Measurements from ENCODE around the gene ABHD5. TPM values are rescaled to one million over a fixed set of nuclear protein-coding genes. Genes with fewer than 3 reads are reported as not detected.

ABHD5 gene
- total and polyA plus RNA-seq, 2 of the 13 experiments (the other 11 are each of a cell fraction or from before 2014, with no cell fraction given), result 4.5 to 13.3 TPM

DNA sequence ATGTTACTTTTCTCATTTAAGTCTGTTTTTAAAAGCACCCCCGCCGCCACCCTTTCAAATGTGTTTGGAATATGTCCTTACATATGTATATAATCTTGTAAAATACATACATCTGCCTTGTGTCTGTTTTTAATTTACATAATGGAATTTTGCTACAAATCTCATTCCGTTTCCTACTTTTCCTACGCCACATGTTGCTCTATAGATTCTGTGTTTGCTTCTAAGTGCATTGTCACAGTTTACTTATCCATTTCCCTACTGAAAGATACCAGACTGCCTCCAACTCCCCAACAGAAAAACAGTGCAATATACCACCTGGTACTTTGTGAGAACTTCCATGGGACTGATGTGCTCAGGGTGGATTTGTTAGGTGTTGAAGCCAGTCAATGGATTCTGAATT lies 70.2 kb downstream of the ABHD5 start:
- Histone ChIP-seq H3K4me1 (ENCODE audit: insufficient read depth, low read length) (peaks cover 19% of the 10 kb centered on the region; the same call in 1 of the 2 replicates), H3K27me3 (ENCODE audit: control insufficient read depth in 1 of 2, insufficient read depth in 2 of 2, low read length in 2 of 2) (no peaks in the 10 kb centered on the region), H3K36me3 (replicated peaks in 1 of 2; ENCODE audit: control insufficient read depth in 1 of 2, insufficient read depth in 2 of 2, low read length in 2 of 2) (no peaks in the 10 kb centered on the region), H2AFZ (ENCODE audit: low read length) (no peak overlapping the region), H3K27ac (ENCODE audit: extremely low read length, insufficient read depth, low read length) (no peak overlapping the region), H4K20me1 (ENCODE audit: insufficient read depth, low read length) (no peaks in the 10 kb centered on the region), H3K4me3 (replicated peaks in 1 of 3; ENCODE audit: insufficient read depth in 1 of 3, low read depth in 2 of 3, low read length in 3 of 3) (no peak overlapping the region), H3K79me2 (ENCODE audit: insufficient read depth, low read length) (no peaks in the 10 kb centered on the region), H3K4me2 (ENCODE audit: low read depth, low read length) (no peak overlapping the region), H3K9me3 (ENCODE audit: low read length) (no peaks in the 10 kb centered on the region), H3K9ac (ENCODE audit: insufficient read depth, low read depth, low read length) (no peak overlapping the region)
- in situ Hi-C loops (cut with HindIII; ENCODE audit: extremely low pct_ligation_motif_present, low pct_unique_long_range_greater_than_20kb) (no loop called here), intact Hi-C loops (cut with micrococcal nuclease; ENCODE audit: unreplicated experiment) (no loop called here)
- ChIA-PET CTCF (ENCODE audit: low intra/inter-chr PET ratio, low total read pairs) (no interaction called here), POLR2A (no interaction called here)
- no TSS peak for BruUV-seq (replicated peaks)
- FAIRE-seq, result no peak
- no peak for TF ChIP-seq ZNF274 (CRISPR knock-in tag; IDR thresholded peaks at IDR 0.05)
- TF ChIP-seq EZH2 (conservative IDR thresholded peaks at IDR 0.05; ENCODE audit: low read depth, low read length), result no peak
- no peak for TF ChIP-seq MYNN (CRISPR knock-in tag; IDR thresholded peaks at IDR 0.05; ENCODE audit: low read depth)
- TF ChIP-seq, protein P1, sequence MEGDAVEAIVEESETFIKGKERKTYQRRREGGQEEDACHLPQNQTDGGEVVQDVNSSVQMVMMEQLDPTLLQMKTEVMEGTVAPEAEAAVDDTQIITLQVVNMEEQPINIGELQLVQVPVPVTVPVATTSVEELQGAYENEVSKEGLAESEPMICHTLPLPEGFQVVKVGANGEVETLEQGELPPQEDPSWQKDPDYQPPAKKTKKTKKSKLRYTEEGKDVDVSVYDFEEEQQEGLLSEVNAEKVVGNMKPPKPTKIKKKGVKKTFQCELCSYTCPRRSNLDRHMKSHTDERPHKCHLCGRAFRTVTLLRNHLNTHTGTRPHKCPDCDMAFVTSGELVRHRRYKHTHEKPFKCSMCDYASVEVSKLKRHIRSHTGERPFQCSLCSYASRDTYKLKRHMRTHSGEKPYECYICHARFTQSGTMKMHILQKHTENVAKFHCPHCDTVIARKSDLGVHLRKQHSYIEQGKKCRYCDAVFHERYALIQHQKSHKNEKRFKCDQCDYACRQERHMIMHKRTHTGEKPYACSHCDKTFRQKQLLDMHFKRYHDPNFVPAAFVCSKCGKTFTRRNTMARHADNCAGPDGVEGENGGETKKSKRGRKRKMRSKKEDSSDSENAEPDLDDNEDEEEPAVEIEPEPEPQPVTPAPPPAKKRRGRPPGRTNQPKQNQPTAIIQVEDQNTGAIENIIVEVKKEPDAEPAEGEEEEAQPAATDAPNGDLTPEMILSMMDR (CRISPR knock-in tag; IDR thresholded peaks at IDR 0.05), result no peak
- TF ChIP-seq ZNF329 (CRISPR knock-in tag; IDR thresholded peaks at IDR 0.05; ENCODE audit: low read depth), result no peak
- ATAC-seq, result no peak
- 28% methylated on average over 4 of the region's 4 CpGs for WGBS (ENCODE audit: low lambda C conversion rate)
- DNase-seq (ENCODE audit: low spot score), result no peak

DNA sequence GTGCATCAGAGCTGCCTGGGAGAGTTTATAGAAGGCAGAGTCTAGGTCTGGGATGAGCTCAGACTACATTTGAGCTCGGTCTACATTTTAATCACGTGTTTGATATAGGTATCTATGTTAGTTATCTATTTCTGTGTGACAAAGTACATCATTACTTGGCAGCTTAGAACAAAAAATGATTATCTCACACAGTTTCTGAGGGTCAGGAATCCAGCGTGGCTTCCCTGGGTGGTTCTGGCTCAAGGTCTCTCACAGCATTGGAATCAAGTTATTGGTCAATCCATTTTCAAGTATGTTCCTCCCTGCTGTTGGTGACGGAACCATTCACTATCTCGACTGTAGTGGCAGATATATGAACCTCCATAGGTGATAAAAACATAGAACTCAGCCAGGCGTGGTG lies 71.7 kb downstream of the ABHD5 start:
- peaks cover 19% of the 10 kb centered on the region; the same call in 1 of the 2 replicates for H3K4me1 ChIP-seq (ENCODE audit: insufficient read depth, low read length)
- in situ Hi-C loops (cut with HindIII; ENCODE audit: extremely low pct_ligation_motif_present, low pct_unique_long_range_greater_than_20kb) (no loop called here), intact Hi-C loops (cut with micrococcal nuclease; ENCODE audit: unreplicated experiment) (no loop called here)
- H3K27me3 ChIP-seq (ENCODE audit: control insufficient read depth in 1 of 2, insufficient read depth in 2 of 2, low read length in 2 of 2), result no peaks in the 10 kb centered on the region
- H3K9me3 ChIP-seq (ENCODE audit: low read length), result no peaks in the 10 kb centered on the region
- POLR2A ChIA-PET, result no interaction called here
- no peak overlapping the region for H3K9ac ChIP-seq (ENCODE audit: insufficient read depth, low read depth, low read length)
- no peaks in the 10 kb centered on the region for H3K36me3 ChIP-seq (replicated peaks in 1 of 2; ENCODE audit: control insufficient read depth in 1 of 2, insufficient read depth in 2 of 2, low read length in 2 of 2)
- CTCF ChIA-PET (ENCODE audit: low intra/inter-chr PET ratio, low total read pairs), result no interaction called here
- DNase-seq (ENCODE audit: low spot score) (no peak), ATAC-seq (no peak), FAIRE-seq (no peak)
- no peaks in the 10 kb centered on the region for H4K20me1 ChIP-seq (ENCODE audit: insufficient read depth, low read length)
- no peak overlapping the region for H3K4me3 ChIP-seq (replicated peaks in 1 of 3; ENCODE audit: insufficient read depth in 1 of 3, low read depth in 2 of 3, low read length in 3 of 3)
- H3K27ac ChIP-seq (ENCODE audit: extremely low read length, insufficient read depth, low read length), result no peak overlapping the region
- no peaks in the 10 kb centered on the region for H3K79me2 ChIP-seq (ENCODE audit: insufficient read depth, low read length)
- BruUV-seq (replicated peaks), result no TSS peak
- TF ChIP-seq, protein P2, sequence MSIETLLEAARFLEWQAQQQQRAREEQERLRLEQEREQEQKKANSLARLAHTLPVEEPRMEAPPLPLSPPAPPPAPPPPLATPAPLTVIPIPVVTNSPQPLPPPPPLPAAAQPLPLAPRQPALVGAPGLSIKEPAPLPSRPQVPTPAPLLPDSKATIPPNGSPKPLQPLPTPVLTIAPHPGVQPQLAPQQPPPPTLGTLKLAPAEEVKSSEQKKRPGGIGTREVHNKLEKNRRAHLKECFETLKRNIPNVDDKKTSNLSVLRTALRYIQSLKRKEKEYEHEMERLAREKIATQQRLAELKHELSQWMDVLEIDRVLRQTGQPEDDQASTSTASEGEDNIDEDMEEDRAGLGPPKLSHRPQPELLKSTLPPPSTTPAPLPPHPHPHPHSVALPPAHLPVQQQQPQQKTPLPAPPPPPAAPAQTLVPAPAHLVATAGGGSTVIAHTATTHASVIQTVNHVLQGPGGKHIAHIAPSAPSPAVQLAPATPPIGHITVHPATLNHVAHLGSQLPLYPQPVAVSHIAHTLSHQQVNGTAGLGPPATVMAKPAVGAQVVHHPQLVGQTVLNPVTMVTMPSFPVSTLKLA (IDR thresholded peaks at IDR 0.05), result no peak
- no peak overlapping the region for H2AFZ ChIP-seq (ENCODE audit: low read length)
- H3K4me2 ChIP-seq (ENCODE audit: low read depth, low read length), result no peak overlapping the region
- WGBS (ENCODE audit: low lambda C conversion rate), result 16% methylated on average over 6 of the region's 6 CpGs

Measured in HepG2 (cell line).